ENCODE measurements around the gene ERBB4.

The ERBB4 gene

DNA sequence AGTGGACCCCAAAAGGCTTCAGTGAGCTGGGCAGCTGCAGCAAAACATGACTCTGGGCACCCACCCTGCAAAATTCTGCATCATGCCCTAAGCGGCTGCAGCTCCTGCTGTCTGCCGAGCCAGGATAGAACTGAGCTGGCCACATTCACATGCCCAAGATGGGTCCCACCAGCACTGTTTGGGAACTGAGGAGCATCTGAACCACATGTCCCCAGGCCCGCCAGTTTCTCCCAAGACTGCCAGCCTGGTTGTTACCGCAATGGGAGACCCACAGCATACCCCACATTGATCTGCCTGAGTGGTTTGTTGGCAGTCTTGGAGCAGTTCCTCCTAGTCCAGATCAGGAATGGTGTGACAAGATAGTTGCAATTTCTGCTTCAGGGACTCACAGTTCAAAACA is 1035.4 kb downstream of the ERBB4 start:
- no peak for TF ChIP-seq SPI1 (IDR thresholded peaks at IDR 0.05; ENCODE audit: low read depth, low read length)
- no peak for TF ChIP-seq PAX5 (IDR thresholded peaks at IDR 0.05; ENCODE audit: insufficient read depth, low read length, severe bottlenecking)
- TF ChIP-seq POU2F2 (IDR thresholded peaks at IDR 0.05; ENCODE audit: low read depth, low read length) = no peak
- TF ChIP-seq POLR2AphosphoS5 (IDR thresholded peaks at IDR 0.05; ENCODE audit: low read depth, low read length) = no peak
- no peak for TF ChIP-seq POLR2A (IDR thresholded peaks at IDR 0.05; ENCODE audit: low read depth, low read length)
- no peak for TF ChIP-seq TAF1 (IDR thresholded peaks at IDR 0.05; ENCODE audit: low read depth, low read length)
- FAIRE-seq (no peak), DNase-seq (ENCODE audit: insufficient read length, low spot score) (no peak)

GRCh38 chr2:211498551-211499205 is 1039.9 kb downstream of the ERBB4 start:
- FAIRE-seq (no peak), DNase-seq (ENCODE audit: insufficient read length, low spot score) (no peak)
- TF ChIP-seq POLR2AphosphoS5 (IDR thresholded peaks at IDR 0.05; ENCODE audit: low read depth, low read length) (no peak), PAX5 (IDR thresholded peaks at IDR 0.05; ENCODE audit: insufficient read depth, low read length, severe bottlenecking) (no peak), POLR2A (IDR thresholded peaks at IDR 0.05; ENCODE audit: low read depth, low read length) (no peak), POU2F2 (IDR thresholded peaks at IDR 0.05; ENCODE audit: low read depth, low read length) (no peak), TAF1 (IDR thresholded peaks at IDR 0.05; ENCODE audit: low read depth, low read length) (no peak), SPI1 (IDR thresholded peaks at IDR 0.05; ENCODE audit: low read depth, low read length) (no peak)

DNA sequence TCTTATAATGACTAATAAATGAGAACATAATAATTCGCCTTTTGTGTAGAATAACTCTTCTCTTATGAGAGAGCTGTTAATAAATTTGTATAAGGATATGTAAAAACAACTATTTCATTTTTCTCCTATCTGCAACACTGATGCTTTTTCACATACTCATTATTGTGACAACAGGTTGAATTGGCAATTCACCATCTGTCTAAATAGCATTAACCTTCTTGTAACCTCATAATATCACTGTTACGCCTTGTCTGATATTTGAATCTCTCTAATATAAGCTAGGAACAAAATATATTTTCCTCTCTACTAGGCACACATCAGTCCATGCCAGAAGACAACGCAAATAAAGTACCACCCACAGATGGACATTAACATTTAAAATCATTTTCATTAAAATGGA is 1043.3 kb downstream of the ERBB4 start:
- no peak for FAIRE-seq
- TF ChIP-seq TAF1 (IDR thresholded peaks at IDR 0.05; ENCODE audit: low read depth, low read length) (no peak), POLR2AphosphoS5 (IDR thresholded peaks at IDR 0.05; ENCODE audit: low read depth, low read length) (no peak), PAX5 (IDR thresholded peaks at IDR 0.05; ENCODE audit: insufficient read depth, low read length, severe bottlenecking) (no peak), POLR2A (IDR thresholded peaks at IDR 0.05; ENCODE audit: low read depth, low read length) (no peak), SPI1 (IDR thresholded peaks at IDR 0.05; ENCODE audit: low read depth, low read length) (no peak), POU2F2 (IDR thresholded peaks at IDR 0.05; ENCODE audit: low read depth, low read length) (no peak)
- no peak for DNase-seq (ENCODE audit: insufficient read length, low spot score)

- FAIRE-seq (no peak), DNase-seq (ENCODE audit: insufficient read length, low spot score) (no peak)
- TF ChIP-seq TAF1 (IDR thresholded peaks at IDR 0.05; ENCODE audit: low read depth, low read length) = no peak
- no peak for TF ChIP-seq SPI1 (IDR thresholded peaks at IDR 0.05; ENCODE audit: low read depth, low read length)
- TF ChIP-seq POU2F2 (IDR thresholded peaks at IDR 0.05; ENCODE audit: low read depth, low read length) = no peak
- no peak for TF ChIP-seq POLR2A (IDR thresholded peaks at IDR 0.05; ENCODE audit: low read depth, low read length)
- TF ChIP-seq POLR2AphosphoS5 (IDR thresholded peaks at IDR 0.05; ENCODE audit: low read depth, low read length) = no peak
- no peak for TF ChIP-seq PAX5 (IDR thresholded peaks at IDR 0.05; ENCODE audit: insufficient read depth, low read length, severe bottlenecking)
Measured at GRCh38 chr2:211494536-211494935, 1044.1 kb downstream of the ERBB4 start.

GRCh38 chr2:211494085-211494484 is 1044.5 kb downstream of the ERBB4 start:
- no peak for TF ChIP-seq SPI1 (IDR thresholded peaks at IDR 0.05; ENCODE audit: low read depth, low read length)
- TF ChIP-seq POLR2AphosphoS5 (IDR thresholded peaks at IDR 0.05; ENCODE audit: low read depth, low read length) = no peak
- no peak for TF ChIP-seq PAX5 (IDR thresholded peaks at IDR 0.05; ENCODE audit: insufficient read depth, low read length, severe bottlenecking)
- TF ChIP-seq POLR2A (IDR thresholded peaks at IDR 0.05; ENCODE audit: low read depth, low read length) = no peak
- TF ChIP-seq POU2F2 (IDR thresholded peaks at IDR 0.05; ENCODE audit: low read depth, low read length) = no peak
- TF ChIP-seq TAF1 (IDR thresholded peaks at IDR 0.05; ENCODE audit: low read depth, low read length) = no peak
- FAIRE-seq = no peak
- no peak for DNase-seq (ENCODE audit: insufficient read length, low spot score)

DNA sequence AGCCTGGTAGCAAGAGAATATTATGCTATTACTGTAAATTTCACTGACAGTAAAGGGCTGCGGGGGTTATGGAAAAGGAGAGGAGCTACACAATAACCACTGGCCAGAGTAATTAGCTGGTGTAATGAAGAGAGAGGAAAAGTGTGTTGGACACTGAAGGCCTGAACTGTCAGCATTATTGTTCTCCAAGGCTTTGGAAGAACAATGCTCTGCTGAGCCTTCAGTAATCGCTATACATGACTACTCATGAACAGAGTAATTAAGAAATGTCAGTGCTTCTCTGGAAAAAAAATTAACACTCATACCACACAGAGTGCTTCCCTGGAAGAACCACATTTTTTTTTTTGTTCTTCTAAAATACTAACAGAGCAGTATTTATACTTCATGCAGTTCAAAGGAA is 1050.9 kb downstream of the ERBB4 start:
- TF ChIP-seq POU2F2 (IDR thresholded peaks at IDR 0.05; ENCODE audit: low read depth, low read length) (no peak), TAF1 (IDR thresholded peaks at IDR 0.05; ENCODE audit: low read depth, low read length) (no peak), POLR2A (IDR thresholded peaks at IDR 0.05; ENCODE audit: low read depth, low read length) (no peak), SPI1 (IDR thresholded peaks at IDR 0.05; ENCODE audit: low read depth, low read length) (no peak), PAX5 (IDR thresholded peaks at IDR 0.05; ENCODE audit: insufficient read depth, low read length, severe bottlenecking) (no peak), POLR2AphosphoS5 (IDR thresholded peaks at IDR 0.05; ENCODE audit: low read depth, low read length) (no peak)
- DNase-seq (ENCODE audit: insufficient read length, low spot score) (no peak), FAIRE-seq (no peak)

DNA sequence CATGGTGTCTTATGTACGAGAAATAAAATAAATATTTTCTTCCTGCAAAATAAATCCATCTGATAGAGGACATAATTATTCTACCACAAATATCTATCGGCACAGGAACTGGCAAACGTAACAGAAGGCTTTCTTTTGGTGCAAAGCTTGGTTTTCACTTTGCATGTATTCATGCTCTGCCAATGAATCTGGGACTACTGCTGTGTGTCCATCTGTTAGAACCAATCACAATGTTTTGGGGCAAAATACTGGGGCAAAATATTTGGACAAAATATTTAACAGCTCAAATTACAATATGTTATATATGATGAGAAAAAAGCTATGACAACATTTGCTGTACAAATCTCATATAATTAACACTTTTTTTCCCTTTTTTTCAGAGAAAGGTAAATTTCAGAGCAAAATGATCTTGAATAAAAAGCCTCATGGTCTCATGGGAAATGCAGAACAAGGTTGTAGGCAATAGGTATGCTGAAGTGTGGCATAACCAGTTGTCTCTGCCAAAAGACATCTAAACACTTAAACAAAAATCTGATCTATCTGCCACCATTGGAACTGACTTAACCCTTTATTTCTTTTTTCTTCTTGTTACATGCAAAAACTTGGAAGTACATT is 1059.0 kb downstream of the ERBB4 start:
- DNase-seq (ENCODE audit: insufficient read length, low spot score) (no peak), FAIRE-seq (no peak)
- TF ChIP-seq POLR2A (IDR thresholded peaks at IDR 0.05; ENCODE audit: low read depth, low read length) (no peak), POLR2AphosphoS5 (IDR thresholded peaks at IDR 0.05; ENCODE audit: low read depth, low read length) (no peak), POU2F2 (IDR thresholded peaks at IDR 0.05; ENCODE audit: low read depth, low read length) (no peak), PAX5 (IDR thresholded peaks at IDR 0.05; ENCODE audit: insufficient read depth, low read length, severe bottlenecking) (no peak), SPI1 (IDR thresholded peaks at IDR 0.05; ENCODE audit: low read depth, low read length) (no peak), TAF1 (IDR thresholded peaks at IDR 0.05; ENCODE audit: low read depth, low read length) (no peak)

DNA sequence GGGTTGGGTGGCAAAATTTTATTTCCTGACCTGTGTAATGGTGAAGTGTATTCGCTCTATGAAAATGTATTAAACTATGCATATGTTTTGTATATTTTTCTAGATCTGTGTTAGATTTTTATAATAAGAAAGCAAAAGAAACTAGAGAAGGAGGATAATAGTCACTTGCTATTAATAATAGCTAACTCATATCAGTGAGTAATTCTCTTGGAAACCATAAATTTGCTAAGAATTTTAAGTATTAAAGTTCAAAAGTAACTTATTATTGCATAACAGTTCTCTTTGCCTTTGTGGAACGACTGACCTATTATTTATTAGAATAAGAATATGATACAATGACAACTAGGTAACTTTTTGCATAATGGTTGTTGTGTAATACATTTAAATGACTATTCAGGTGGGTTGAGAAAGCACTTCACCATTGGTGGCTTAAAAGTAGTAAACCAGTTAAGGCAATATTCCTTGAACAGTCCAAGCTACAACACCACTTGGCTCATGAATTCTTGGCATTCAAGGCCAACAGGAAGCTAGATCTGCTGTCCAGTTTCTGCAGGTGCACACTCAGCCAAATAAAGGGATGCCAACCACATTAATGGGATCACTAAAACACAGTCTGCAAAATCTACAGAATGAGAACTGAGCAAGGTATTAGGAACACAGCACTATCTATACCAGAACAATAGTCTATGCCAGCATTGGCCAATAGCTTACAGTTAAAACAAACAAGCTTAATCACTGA is 1060.9 kb downstream of the ERBB4 start:
- TF ChIP-seq POLR2AphosphoS5 (IDR thresholded peaks at IDR 0.05; ENCODE audit: low read depth, low read length) = no peak
- no peak for TF ChIP-seq TAF1 (IDR thresholded peaks at IDR 0.05; ENCODE audit: low read depth, low read length)
- TF ChIP-seq POLR2A (IDR thresholded peaks at IDR 0.05; ENCODE audit: low read depth, low read length) = no peak
- no peak for TF ChIP-seq PAX5 (IDR thresholded peaks at IDR 0.05; ENCODE audit: insufficient read depth, low read length, severe bottlenecking)
- no peak for TF ChIP-seq SPI1 (IDR thresholded peaks at IDR 0.05; ENCODE audit: low read depth, low read length)
- TF ChIP-seq POU2F2 (IDR thresholded peaks at IDR 0.05; ENCODE audit: low read depth, low read length) = no peak
- DNase-seq (ENCODE audit: insufficient read length, low spot score) (no peak), FAIRE-seq (no peak)

GRCh38 chr2:211473116-211473515 is 1065.5 kb downstream of the ERBB4 start:
- no peak for FAIRE-seq
- TF ChIP-seq PAX5 (IDR thresholded peaks at IDR 0.05; ENCODE audit: insufficient read depth, low read length, severe bottlenecking) = no peak
- TF ChIP-seq POLR2A (IDR thresholded peaks at IDR 0.05; ENCODE audit: low read depth, low read length) = no peak
- no peak for TF ChIP-seq SPI1 (IDR thresholded peaks at IDR 0.05; ENCODE audit: low read depth, low read length)
- TF ChIP-seq POU2F2 (IDR thresholded peaks at IDR 0.05; ENCODE audit: low read depth, low read length) = no peak
- TF ChIP-seq POLR2AphosphoS5 (IDR thresholded peaks at IDR 0.05; ENCODE audit: low read depth, low read length) = no peak
- TF ChIP-seq TAF1 (IDR thresholded peaks at IDR 0.05; ENCODE audit: low read depth, low read length) = no peak
- DNase-seq (ENCODE audit: insufficient read length, low spot score) = no peak

Measured in GM12891 (cell line).